Measurements from ENCODE around the gene MOGAT1. TPM values are rescaled to one million over a fixed set of nuclear protein-coding genes. Genes with fewer than 3 reads are reported as not detected.
"Not testable (repeated sequence)": the region's sequence is repeated elsewhere in the genome, so short reads cannot be mapped to it uniquely, and the experiment has no call there.

MOGAT1 gene
- total and polyA plus RNA-seq, 4 donors, result 0.30 to 5.5 (median 5.1) TPM; not detected in 1

DNA sequence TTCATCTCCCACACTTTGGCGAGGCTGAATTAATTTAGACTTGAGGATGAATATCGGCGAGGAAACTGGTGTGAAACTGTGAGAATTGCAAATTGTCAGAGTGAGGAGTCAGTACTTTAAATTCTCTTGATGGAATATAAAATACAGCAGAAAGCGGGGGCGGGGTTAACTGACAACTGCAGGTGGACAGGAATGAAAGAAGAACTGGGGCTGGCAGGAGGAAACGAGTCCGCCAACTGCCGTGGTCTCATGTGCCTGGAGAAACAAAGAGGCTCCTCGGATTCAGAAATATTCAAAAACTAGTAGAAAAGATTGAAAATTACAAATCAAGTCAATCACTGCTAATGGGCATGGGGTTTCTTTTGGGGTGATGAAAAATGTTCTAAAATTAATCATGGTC lies 44.3 kb downstream of the MOGAT1 start:
- Histone ChIP-seq H3K9me3 (ENCODE audit: control insufficient read depth in 4 of 4, low read length in 3 of 4) (no peaks in the 10 kb centered on the region), H3K4me3 (ENCODE audit: low read depth in 1 of 3, low read length in 3 of 3) (no peak overlapping the region), H3K4me1 (ENCODE audit: control insufficient read depth in 4 of 4, insufficient read depth in 4 of 4, low read length in 3 of 4) (no peaks in the 10 kb centered on the region), H3K36me3 (ENCODE audit: control insufficient read depth in 4 of 4, insufficient read depth in 3 of 4, low read depth in 1 of 4, low read length in 3 of 4) (peaks cover 0 to 24% (median 5%) of the 10 kb centered on the region in 4 donors), H3K27me3 (ENCODE audit: control insufficient read depth in 4 of 4, insufficient read depth in 4 of 4, low read length in 3 of 4) (no peaks in the 10 kb centered on the region), H3K9ac (ENCODE audit: low read depth in 1 of 2, low read length in 2 of 2) (no peak overlapping the region), H3K27ac (ENCODE audit: low read depth in 1 of 2, low read length in 2 of 2) (no peak overlapping the region)
- 80% methylated on average over 9 of the region's 9 CpGs for WGBS
- DNase-seq (ENCODE audit: low spot score), result no peak
- TF ChIP-seq, protein P1, sequence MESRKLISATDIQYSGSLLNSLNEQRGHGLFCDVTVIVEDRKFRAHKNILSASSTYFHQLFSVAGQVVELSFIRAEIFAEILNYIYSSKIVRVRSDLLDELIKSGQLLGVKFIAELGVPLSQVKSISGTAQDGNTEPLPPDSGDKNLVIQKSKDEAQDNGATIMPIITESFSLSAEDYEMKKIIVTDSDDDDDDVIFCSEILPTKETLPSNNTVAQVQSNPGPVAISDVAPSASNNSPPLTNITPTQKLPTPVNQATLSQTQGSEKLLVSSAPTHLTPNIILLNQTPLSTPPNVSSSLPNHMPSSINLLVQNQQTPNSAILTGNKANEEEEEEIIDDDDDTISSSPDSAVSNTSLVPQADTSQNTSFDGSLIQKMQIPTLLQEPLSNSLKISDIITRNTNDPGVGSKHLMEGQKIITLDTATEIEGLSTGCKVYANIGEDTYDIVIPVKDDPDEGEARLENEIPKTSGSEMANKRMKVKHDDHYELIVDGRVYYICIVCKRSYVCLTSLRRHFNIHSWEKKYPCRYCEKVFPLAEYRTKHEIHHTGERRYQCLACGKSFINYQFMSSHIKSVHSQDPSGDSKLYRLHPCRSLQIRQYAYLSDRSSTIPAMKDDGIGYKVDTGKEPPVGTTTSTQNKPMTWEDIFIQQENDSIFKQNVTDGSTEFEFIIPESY (IDR thresholded peaks at IDR 0.05), result no peak
- no peak for TF ChIP-seq RXRA (IDR thresholded peaks at IDR 0.05)
- no peak for TF ChIP-seq NR2F2 (IDR thresholded peaks at IDR 0.05)
- TF ChIP-seq SP1 (IDR thresholded peaks at IDR 0.05), result no peak
- TF ChIP-seq HNF4G (IDR thresholded peaks at IDR 0.05), result no peak
- no peak for TF ChIP-seq RAD21 (IDR thresholded peaks at IDR 0.05)
- no peak for TF ChIP-seq JUND (IDR thresholded peaks at IDR 0.05)
- TF ChIP-seq GABPA (IDR thresholded peaks at IDR 0.05 in 1 of 2, conservative IDR thresholded peaks at IDR 0.05 in 1 of 2), result no peak

DNA sequence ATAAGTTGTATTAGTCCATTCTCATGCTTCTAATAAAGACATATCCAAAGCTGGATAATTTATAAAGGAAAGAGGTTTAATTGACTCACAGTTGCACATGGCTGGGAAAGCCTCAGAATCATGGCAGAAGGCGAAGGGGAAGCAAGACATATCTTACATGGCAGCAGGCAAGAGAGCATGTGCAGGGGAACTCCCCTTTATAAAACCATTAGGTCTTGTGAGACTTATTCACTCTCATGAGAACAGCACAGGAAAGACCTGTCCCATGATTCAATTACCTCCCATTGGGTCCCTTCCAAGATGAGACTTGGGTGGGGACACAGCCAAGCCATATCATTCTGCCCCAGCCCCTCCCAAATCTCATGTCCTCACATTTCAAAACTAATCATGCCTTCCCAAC lies 48.3 kb downstream of the MOGAT1 start:
- DNase-seq (ENCODE audit: low spot score), result not testable (repeated sequence)

DNA sequence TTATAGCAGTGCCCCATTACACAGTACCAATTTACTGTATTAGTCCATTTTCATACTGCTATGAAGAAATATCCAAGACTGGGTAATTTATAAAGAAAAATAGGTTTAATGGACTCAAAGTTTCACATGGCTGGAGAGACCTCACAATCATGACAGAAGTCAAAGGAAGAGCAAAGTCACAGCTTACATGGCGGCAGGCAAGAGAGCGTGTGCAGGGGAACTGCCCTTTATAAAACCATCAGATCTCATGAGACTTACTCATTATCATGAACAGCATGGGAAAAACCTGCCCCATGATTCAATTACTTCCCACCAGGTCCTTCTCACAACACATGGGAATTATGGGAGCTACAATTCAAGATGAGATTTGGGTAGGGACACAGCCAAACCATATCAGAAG lies 50.1 kb downstream of the MOGAT1 start:
- not testable (repeated sequence) for H3K4me3 ChIP-seq (ENCODE audit: low read depth in 1 of 3, low read length in 3 of 3)
- WGBS, result 97% methylated on average over 2 of the region's 2 CpGs

More for the DNA sequence above, 48.3 kb downstream of the MOGAT1 start:
- not testable (repeated sequence) for H3K4me3 ChIP-seq (ENCODE audit: low read depth in 1 of 3, low read length in 3 of 3); H3K9me3 ChIP-seq (ENCODE audit: control insufficient read depth in 4 of 4, low read length in 3 of 4); H3K4me1 ChIP-seq (ENCODE audit: control insufficient read depth in 4 of 4, insufficient read depth in 4 of 4, low read length in 3 of 4); H3K36me3 ChIP-seq (ENCODE audit: control insufficient read depth in 4 of 4, insufficient read depth in 3 of 4, low read depth in 1 of 4, low read length in 3 of 4); H3K27me3 ChIP-seq (ENCODE audit: control insufficient read depth in 4 of 4, insufficient read depth in 4 of 4, low read length in 3 of 4); H3K9ac ChIP-seq (ENCODE audit: low read depth in 1 of 2, low read length in 2 of 2); H3K27ac ChIP-seq (ENCODE audit: low read depth in 1 of 2, low read length in 2 of 2)
- WGBS, result 92% methylated on average over 1 of the region's 1 CpG

DNA sequence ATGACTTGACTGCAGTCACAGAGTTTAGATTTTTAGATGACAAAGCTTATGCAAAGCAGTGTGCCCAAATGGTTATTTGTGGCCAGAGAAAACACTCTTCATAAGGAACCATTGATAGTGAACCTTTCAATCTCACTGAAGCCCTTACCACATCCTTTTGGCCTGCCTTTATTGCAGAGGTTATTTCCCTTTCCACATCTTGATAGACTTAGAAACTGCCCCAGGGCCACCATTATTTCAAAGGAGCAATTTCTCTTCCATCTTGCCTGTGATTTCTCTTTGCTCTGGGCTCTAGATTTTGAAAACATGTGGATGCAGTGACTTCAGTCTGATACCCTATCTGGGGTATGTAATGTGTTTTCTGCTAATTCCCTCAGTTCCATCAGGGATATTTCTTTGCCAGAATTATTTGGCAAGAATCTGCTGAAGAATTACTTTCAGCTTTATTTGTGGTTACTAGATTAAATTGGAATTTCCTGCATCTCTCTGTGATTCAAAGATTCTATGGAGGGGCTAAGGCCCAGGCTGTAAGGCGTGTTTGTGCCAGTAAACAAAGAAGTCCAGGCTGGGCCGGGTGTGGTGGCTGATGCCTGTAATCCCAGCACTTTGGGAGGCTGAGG lies 51.0 kb downstream of the MOGAT1 start:
- peaks cover 0 to 3% (median 0%) of the 10 kb centered on the region in 4 donors for H3K36me3 ChIP-seq (ENCODE audit: control insufficient read depth in 4 of 4, insufficient read depth in 3 of 4, low read depth in 1 of 4, low read length in 3 of 4)
- H3K9me3 ChIP-seq (ENCODE audit: control insufficient read depth in 4 of 4, low read length in 3 of 4), result no peaks in the 10 kb centered on the region
- TF ChIP-seq RAD21 (IDR thresholded peaks at IDR 0.05) (no peak), FOXA1 (IDR thresholded peaks at IDR 0.05) (no peak), JUND (IDR thresholded peaks at IDR 0.05) (no peak), RXRA (IDR thresholded peaks at IDR 0.05) (no peak), YY1 (IDR thresholded peaks at IDR 0.05) (no peak)
- H3K27me3 ChIP-seq (ENCODE audit: control insufficient read depth in 4 of 4, insufficient read depth in 4 of 4, low read length in 3 of 4), result no peaks in the 10 kb centered on the region
- H3K4me3 ChIP-seq (ENCODE audit: low read depth in 1 of 3, low read length in 3 of 3), result no peak overlapping the region
- DNase-seq (ENCODE audit: low spot score), result no peak
- 73% methylated on average over 2 of the region's 2 CpGs for WGBS
- H3K4me1 ChIP-seq (ENCODE audit: control insufficient read depth in 4 of 4, insufficient read depth in 4 of 4, low read length in 3 of 4), result no peaks in the 10 kb centered on the region
- no peak overlapping the region for H3K9ac ChIP-seq (ENCODE audit: low read depth in 1 of 2, low read length in 2 of 2)
- no peak overlapping the region for H3K27ac ChIP-seq (ENCODE audit: low read depth in 1 of 2, low read length in 2 of 2)

More for the DNA sequence above, 50.1 kb downstream of the MOGAT1 start:
- H3K9ac ChIP-seq (ENCODE audit: low read depth in 1 of 2, low read length in 2 of 2); H3K27ac ChIP-seq (ENCODE audit: low read depth in 1 of 2, low read length in 2 of 2); H3K4me1 ChIP-seq (ENCODE audit: control insufficient read depth in 4 of 4, insufficient read depth in 4 of 4, low read length in 3 of 4); DNase-seq (ENCODE audit: low spot score); H3K27me3 ChIP-seq (ENCODE audit: control insufficient read depth in 4 of 4, insufficient read depth in 4 of 4, low read length in 3 of 4); H3K9me3 ChIP-seq (ENCODE audit: control insufficient read depth in 4 of 4, low read length in 3 of 4); H3K36me3 ChIP-seq (ENCODE audit: control insufficient read depth in 4 of 4, insufficient read depth in 3 of 4, low read depth in 1 of 4, low read length in 3 of 4): not testable (repeated sequence)

Data from liver (tissue), 9 donors.